Caco-2 (cell line): ENCODE measurements around the gene PCDH12. TPM values are rescaled to one million over a fixed set of nuclear protein-coding genes. Genes with fewer than 3 reads are reported as not detected.

Experiments used
- BruUV-seq: library from RNA; stranded (reverse); fragments of 400-500 nt; replicated peaks from 2 replicates; lab custom pipeline; 2021; lab: Mats Ljungman, UMichigan
- CTCF ChIA-PET: fragments of 300-600 bp; sonication (Branson Sonifier 250); formaldehyde crosslinking; loops from one replicate; lab custom pipeline; 2022; ENCODE audit warnings: antibody characterized with exemption; lab: Charles Lee
- POLR2A ChIA-PET: fragments of 300-600 bp; sonication (Branson Sonifier 250); formaldehyde crosslinking; loops from one replicate; lab custom pipeline; 2022; ENCODE audit warnings: antibody characterized with exemption; lab: Charles Lee
- DNase-seq, 2 experiments: peaks; one replicate each; pipeline versions ENCODE4 v3.0.0 to v3.0.0-alpha.2; 2020 to 2022
- H3K27me3 ChIP-seq: replicated peaks from 2 replicates; pipeline ENCODE4 v1.6.0; 2011; ENCODE audit warnings: low read length; ENCODE audit not compliant: control insufficient read depth, insufficient read depth
- H3K36me3 ChIP-seq: 2 replicates; pipeline ENCODE4 v1.5.1; 2011; ENCODE audit warnings: low read length; ENCODE audit not compliant: control insufficient read depth, insufficient read depth
- H3K4me1 ChIP-seq: fragments of 250-450 bp; sonication (Bioruptor Pico); 2 replicates; pipeline ENCODE4 v1.5.1; 2020; ENCODE audit warnings: mild to moderate bottlenecking
- H3K4me3 ChIP-seq: 2 replicates; pipeline ENCODE4 v1.5.1; 2011; ENCODE audit warnings: low read depth, mild to moderate bottlenecking, control low read depth, low read length
- H3K9me3 ChIP-seq: fragments of 250-450 bp; sonication (Bioruptor Pico); 2 replicates; pipeline ENCODE4 v1.5.1; 2020; ENCODE audit warnings: mild to moderate bottlenecking, moderate library complexity
- H3K27ac Mint-ChIP-seq: one replicate; pipeline ENCODE4 v1.8.0; 2022; ENCODE audit warnings: mixed read lengths; ENCODE audit not compliant: unreplicated experiment
- H3K27me3 Mint-ChIP-seq: one replicate; pipeline ENCODE4 v1.8.0; 2022; ENCODE audit warnings: mixed read lengths; ENCODE audit not compliant: insufficient read depth, unreplicated experiment
- H3K36me3 Mint-ChIP-seq: one replicate; pipeline ENCODE4 v1.8.0; 2022; ENCODE audit warnings: mild to moderate bottlenecking, mixed read lengths; ENCODE audit not compliant: insufficient read depth, unreplicated experiment
- H3K4me1 Mint-ChIP-seq: one replicate; pipeline ENCODE4 v1.8.0; 2022; ENCODE audit warnings: low read depth, mixed read lengths; ENCODE audit not compliant: unreplicated experiment
- H3K4me3 Mint-ChIP-seq: one replicate; pipeline ENCODE4 v1.8.0; 2022; ENCODE audit warnings: mild to moderate bottlenecking, moderate library complexity, mixed read lengths; ENCODE audit not compliant: unreplicated experiment
- H3K9me3 Mint-ChIP-seq: one replicate; pipeline ENCODE4 v1.8.0; 2022; ENCODE audit warnings: mixed read lengths; ENCODE audit not compliant: unreplicated experiment
- intact Hi-C: fragments of 100-400 bp; cut with micrococcal nuclease; formaldehyde crosslinking; loops from one replicate; pipeline ENCODE4 v1.10.0; 2022; ENCODE audit not compliant: unreplicated experiment
- total RNA-seq: library from RNA; stranded (reverse); gene quantifications from 2 replicates; pipeline ENCODE4 v1.2.3, GENCODE V29; 2022
- TF ChIP-seq, protein P1 (sequence below), 2 experiments: fragments of 200-600 bp in 1 of 2; IDR thresholded peaks; 1 replicate in 1 of 2; 2 replicates in 1 of 2; pipeline versions ENCODE4 v1.5.1 to v1.8.0; 2011 to 2022; ENCODE audit warnings: antibody characterized with exemption in 1 of 2, control low read depth in 1 of 2, inconsistent platforms in 1 of 2, low read depth in 1 of 2, low read length in 1 of 2, mild to moderate bottlenecking in 1 of 2, moderate library complexity in 1 of 2; ENCODE audit not compliant: insufficient read depth in 1 of 2, severe bottlenecking in 1 of 2, unreplicated experiment in 1 of 2

Gene PCDH12
- total RNA-seq, 1 experiment from 2014 or later: not detected

DNA sequence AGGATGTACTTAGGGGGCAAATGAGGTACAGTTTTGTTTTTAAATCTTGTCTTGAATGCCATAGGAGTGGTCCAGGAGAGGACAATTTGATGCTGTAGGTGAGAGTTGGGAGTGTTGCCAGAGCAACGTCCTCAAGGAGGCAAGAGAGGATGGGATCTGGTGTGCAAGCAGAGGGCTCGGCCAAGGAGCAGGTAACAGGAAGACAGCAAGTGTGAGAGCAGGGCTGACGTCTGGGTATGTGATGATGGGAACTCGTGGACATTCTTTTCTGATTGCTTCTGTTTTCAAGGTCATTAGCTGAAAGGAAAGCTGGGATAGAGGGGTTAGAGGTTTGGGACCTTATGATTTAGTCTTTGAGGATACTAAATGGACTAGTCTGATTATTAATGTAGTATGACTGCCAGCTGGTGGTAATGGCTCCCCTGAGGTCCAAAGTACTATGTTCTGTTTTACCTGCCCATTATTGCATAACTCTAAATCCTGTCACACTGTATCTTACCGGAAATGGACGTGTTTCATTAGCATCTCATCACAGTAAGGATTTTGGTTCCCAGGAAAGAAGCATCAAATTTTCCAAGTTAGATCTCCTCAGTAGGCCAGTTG lies 39.5 kb upstream of the PCDH12 start:
- H3K4me3 ChIP-seq: no peak overlapping the region
- H3K4me1 Mint-ChIP-seq: no peaks in the 10 kb centered on the region
- no peaks in the 10 kb centered on the region for H3K27me3 Mint-ChIP-seq
- ChIA-PET CTCF (no interaction called here), POLR2A (no interaction called here)
- H3K27me3 ChIP-seq: no peaks in the 10 kb centered on the region
- TF ChIP-seq, protein P1, sequence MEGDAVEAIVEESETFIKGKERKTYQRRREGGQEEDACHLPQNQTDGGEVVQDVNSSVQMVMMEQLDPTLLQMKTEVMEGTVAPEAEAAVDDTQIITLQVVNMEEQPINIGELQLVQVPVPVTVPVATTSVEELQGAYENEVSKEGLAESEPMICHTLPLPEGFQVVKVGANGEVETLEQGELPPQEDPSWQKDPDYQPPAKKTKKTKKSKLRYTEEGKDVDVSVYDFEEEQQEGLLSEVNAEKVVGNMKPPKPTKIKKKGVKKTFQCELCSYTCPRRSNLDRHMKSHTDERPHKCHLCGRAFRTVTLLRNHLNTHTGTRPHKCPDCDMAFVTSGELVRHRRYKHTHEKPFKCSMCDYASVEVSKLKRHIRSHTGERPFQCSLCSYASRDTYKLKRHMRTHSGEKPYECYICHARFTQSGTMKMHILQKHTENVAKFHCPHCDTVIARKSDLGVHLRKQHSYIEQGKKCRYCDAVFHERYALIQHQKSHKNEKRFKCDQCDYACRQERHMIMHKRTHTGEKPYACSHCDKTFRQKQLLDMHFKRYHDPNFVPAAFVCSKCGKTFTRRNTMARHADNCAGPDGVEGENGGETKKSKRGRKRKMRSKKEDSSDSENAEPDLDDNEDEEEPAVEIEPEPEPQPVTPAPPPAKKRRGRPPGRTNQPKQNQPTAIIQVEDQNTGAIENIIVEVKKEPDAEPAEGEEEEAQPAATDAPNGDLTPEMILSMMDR (IDR thresholded peaks at IDR 0.05; ENCODE audit: insufficient read depth in 1 of 2, low read depth in 1 of 2, low read length in 1 of 2, severe bottlenecking in 1 of 2, unreplicated experiment in 1 of 2): no peak
- H3K4me3 Mint-ChIP-seq: no peak overlapping the region
- H3K36me3 ChIP-seq: 0 out of 2 replicates have a peak, but pooled peaks cover 1% of the 10 kb centered on the region
- peaks cover 39% of the 10 kb centered on the region for H3K36me3 Mint-ChIP-seq
- intact Hi-C loops: loop anchor here (10.0 kb wide), 1 partner anchor 547 kb away; no protein-coding TSS in a partner anchor
- DNase-seq: no peak
- BruUV-seq: no TSS peak
- H3K9me3 ChIP-seq: no peaks in the 10 kb centered on the region
- no peaks in the 10 kb centered on the region for H3K9me3 Mint-ChIP-seq
- no peaks in the 10 kb centered on the region for H3K4me1 ChIP-seq
- H3K27ac Mint-ChIP-seq: no peak overlapping the region

DNA sequence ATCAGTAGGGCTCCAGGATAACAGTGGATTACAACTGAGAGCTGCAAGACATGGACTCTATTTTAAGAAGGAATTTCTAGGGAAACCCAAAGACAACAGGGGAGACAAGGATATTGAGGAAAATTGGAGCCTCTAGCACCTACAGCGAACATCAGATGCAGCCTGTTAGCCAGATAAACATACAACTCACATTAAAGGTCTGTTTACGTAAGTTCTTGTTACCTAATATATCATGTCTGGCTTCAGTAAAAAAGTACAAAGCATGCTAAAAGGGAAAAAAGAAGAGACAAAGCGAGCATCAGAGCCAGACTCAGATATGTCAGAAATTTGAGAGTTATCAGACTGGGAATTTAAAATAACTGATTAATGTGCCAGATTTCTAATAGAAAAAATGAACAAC lies 37.7 kb upstream of the PCDH12 start:
- Histone ChIP-seq H3K27me3 (no peaks in the 10 kb centered on the region), H3K9me3 (no peaks in the 10 kb centered on the region), H3K4me1 (no peaks in the 10 kb centered on the region), H3K36me3 (0 out of 2 replicates have a peak, but pooled peaks cover 1% of the 10 kb centered on the region), H3K4me3 (no peak overlapping the region)
- Mint-ChIP-seq H3K27me3 (no peaks in the 10 kb centered on the region), H3K36me3 (peaks cover 39% of the 10 kb centered on the region), H3K27ac (no peak overlapping the region), H3K4me3 (no peak overlapping the region), H3K4me1 (no peaks in the 10 kb centered on the region), H3K9me3 (no peaks in the 10 kb centered on the region)
- no TSS peak for BruUV-seq
- ChIA-PET POLR2A (no interaction called here), CTCF (interaction anchor here (0.6 to 0.7 kb wide), 2 partner anchors 35 to 170 kb away, joined by 4 to 6 read pairs; no protein-coding TSS in a partner anchor)
- TF ChIP-seq, protein P1 (IDR thresholded peaks at IDR 0.05; ENCODE audit: insufficient read depth in 1 of 2, low read depth in 1 of 2, low read length in 1 of 2, severe bottlenecking in 1 of 2, unreplicated experiment in 1 of 2): no peak
- no peak for DNase-seq
- intact Hi-C loops: loop anchor here (10.0 kb wide), 1 partner anchor 549 kb away; no protein-coding TSS in a partner anchor

DNA sequence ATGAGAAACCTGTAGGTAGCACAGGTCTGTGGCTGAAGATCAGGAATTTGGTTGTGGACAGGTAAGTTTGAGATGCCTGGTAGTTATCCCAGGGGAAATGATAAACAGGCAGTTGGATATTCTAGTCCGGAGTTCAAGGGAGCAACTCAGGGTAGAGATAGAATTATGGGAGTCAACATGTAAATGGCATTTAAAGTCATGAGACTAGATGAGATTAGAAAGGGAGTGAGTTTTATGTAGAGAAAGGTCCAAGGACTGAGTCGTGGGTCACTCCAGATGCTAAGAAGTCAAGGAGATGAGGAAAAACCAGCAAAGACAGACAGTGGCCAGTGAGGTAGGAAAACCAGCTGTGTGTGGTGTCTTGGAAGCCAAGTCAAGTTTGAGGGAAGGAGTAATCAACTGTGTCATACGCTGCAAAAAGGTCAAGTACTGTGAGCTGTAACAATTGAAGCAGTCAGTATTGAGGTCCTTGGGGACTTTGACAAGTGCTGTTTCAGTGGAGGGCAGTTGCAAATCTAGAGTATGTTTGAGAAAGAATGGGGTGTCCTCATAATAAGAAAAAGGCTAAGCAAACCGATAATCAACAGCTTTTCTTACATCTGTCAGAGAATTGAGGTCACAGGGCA lies 36.6 kb upstream of the PCDH12 start:
- Histone ChIP-seq H3K27me3 (no peaks in the 10 kb centered on the region), H3K36me3 (0 out of 2 replicates have a peak, but pooled peaks cover 1% of the 10 kb centered on the region), H3K4me1 (no peaks in the 10 kb centered on the region), H3K9me3 (no peaks in the 10 kb centered on the region), H3K4me3 (no peak overlapping the region)
- Mint-ChIP-seq H3K4me3 (no peak overlapping the region), H3K4me1 (no peaks in the 10 kb centered on the region), H3K9me3 (no peaks in the 10 kb centered on the region), H3K27me3 (no peaks in the 10 kb centered on the region), H3K36me3 (peaks cover 32% of the 10 kb centered on the region), H3K27ac (no peak overlapping the region)
- TF ChIP-seq, protein P1 (IDR thresholded peaks at IDR 0.05; ENCODE audit: insufficient read depth in 1 of 2, low read depth in 1 of 2, low read length in 1 of 2, severe bottlenecking in 1 of 2, unreplicated experiment in 1 of 2): no peak
- DNase-seq: no peak
- no TSS peak for BruUV-seq
- intact Hi-C loops: loop anchor here (10.0 kb wide), 1 partner anchor 550 kb away; no protein-coding TSS in a partner anchor
- CTCF ChIA-PET: interaction anchor here (0.5 to 0.6 kb wide), 2 partner anchors 10 to 46 kb away, joined by 3 read pairs; no protein-coding TSS in a partner anchor
- POLR2A ChIA-PET: no interaction called here
